ENCODE measurements around the gene TEDC2.
"Not testable (repeated sequence)": the region's sequence is repeated elsewhere in the genome, so short reads cannot be mapped to it uniquely, and the experiment has no call there.

TEDC2 gene

DNA sequence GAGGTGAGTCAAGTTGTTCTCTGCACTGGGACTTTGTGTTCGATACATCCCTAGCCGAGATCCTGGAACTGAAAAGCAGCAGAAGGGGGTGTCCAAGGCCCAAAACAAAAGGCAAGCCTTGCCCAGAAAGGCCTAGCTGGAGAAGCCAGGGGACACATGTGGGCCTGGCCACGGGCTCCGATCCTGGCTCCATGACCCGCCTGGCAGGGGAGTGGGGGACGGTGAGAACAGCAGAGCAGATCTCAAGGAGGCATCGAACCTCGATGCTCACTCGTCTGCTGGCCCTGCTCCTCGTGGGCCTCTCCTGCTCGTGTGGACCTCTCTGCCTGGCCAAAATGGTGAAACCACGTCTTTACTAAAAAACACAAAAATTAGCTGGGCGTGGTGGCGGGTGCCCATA is 21.8 kb upstream of the TEDC2 start:
- DNase-seq: no peak

DNA sequence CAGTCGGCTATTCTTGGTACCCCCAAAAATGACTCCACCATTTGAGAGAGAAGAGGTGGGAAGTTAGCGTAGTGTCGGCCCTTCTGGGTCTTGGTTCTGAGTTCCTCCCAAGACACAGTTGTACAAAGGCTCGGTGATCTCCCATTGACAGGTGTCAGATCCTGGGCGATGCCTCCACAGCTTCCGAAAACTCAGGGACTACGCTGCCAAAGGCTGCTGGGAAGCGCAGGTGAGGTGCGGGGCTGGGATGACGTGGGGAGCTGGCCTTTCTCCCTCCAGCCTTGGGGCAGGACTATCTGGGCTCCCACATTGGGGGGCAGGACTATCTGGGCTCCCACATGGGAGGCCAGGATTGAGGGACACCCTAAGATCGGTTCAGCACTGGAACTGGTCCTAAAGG is 20.3 kb upstream of the TEDC2 start:
- DNase-seq: no peak

DNA sequence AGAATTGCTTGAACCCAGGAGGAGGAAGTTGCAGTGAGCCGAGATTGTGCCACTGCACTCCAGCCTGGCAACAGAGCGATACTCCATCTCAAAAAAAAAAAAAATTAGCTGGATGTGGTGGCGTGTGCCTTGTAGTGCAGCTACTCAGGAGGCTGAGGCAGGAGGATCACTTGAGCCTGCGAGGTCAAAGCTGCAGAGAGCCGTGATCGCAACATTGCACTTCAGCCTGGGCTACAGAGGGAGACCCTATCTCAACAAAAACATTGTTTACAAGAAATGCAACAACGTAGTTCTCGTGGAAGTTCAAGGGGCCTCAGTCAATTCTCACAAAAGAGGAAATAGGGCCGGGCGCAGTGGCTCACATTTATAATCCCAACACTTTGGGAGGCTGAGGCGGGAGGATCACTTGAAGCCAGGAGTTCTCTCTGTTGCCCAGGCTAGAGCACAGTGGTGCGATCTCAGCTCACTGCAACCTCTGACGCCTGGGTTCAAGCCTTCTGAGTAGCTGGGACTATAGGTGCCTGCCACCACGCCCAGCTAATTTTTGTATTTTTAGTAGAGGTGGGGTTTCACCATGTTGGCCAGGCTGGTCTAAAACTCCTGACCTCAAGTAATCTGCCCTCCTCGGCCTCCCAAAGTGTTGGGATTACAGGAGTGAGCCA is 18.6 kb upstream of the TEDC2 start:
- DNase-seq: not testable (repeated sequence)

DNA sequence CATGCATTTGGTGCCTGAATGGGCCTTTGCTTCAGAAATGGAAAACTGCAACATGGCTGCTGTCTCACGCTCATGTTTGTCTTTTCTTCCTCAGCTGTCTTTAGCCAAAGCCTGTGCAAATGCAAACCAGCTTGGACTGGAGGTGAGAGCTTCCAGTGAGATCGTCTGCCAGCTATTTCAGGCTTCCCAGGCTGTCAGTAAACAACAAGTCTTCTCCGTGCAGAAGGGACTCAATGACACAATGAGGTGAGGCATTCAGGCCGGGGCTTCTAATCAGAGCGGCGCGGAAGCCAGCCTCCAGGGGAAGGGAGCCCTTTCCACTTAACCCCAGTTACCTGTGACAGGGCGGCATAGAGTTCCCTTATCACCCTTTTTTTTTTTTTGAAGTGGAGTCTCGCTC is 16.4 kb upstream of the TEDC2 start:
- DNase-seq: no peak

DNA sequence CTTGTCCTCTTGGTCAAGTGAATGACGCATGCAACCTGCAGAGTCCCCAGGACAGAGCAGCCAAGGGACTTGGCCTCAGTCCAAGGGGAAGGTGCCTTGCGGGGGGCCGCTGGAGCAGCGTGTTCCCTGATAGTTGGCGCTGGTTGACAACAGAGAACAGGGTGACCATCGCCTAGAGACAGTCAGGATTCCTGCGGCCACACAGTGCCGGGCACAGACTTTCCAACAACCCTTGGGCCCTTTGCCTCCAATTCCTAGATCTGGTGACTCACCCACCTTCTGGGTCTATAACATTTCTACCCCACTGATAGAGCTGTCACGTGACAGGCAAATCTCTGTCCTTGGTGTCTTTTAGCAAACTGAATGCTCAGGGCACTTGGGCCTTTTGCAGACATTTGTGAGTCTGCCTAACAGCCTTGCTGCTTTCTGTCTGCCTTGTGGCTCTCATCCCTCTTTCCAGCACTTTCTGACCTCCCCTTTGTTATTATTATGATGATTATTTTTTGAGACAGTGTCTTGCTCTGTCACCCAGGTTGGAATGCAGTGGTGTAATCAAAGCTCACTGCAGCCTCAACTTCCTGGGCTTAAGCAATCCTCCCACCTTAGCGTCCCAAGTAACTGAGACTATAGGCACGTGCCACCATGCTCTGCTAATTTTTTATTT is 11.9 kb upstream of the TEDC2 start:
- DNase-seq: no peak

DNA sequence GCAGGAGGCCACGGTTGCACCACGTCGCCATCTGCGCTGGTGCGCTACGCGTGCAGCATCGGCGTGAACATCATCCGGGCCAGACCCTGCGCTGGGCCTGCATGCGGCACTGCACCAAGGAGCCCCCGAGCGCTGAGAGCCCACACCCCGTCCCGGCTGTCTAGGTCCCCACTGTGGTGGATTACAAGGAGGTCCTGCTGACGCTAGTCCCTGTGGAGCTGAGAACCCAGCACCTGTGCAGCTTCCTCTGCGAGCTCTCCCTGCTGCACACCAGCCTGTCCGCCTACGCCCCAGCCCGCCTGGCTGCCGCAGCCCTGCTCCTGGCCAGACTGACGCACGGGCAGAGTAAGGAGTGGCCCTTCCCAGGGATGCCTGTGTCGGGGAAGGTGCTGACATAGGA is 10.8 kb upstream of the TEDC2 start:
- DNase-seq: no peak

DNA sequence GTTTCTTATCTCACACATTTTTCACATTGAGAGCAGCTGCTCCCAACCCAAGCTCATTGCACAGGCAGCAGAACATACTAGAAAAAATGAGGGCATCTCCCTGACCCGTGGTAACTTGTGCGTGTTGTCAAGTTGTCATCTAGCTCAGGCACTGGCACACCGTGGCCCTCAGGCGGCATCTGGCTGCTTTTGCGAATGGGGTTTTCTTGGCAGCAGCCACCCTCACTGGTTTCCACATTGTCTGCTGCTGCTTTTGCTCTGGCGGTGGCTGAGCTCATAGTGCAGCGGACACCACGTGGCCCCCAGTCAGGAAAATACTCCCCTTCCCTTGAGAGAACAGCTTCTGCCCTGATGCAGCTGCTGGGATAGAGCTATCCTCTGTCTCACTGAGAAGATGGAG is 9.4 kb upstream of the TEDC2 start:
- no peak for DNase-seq

DNA sequence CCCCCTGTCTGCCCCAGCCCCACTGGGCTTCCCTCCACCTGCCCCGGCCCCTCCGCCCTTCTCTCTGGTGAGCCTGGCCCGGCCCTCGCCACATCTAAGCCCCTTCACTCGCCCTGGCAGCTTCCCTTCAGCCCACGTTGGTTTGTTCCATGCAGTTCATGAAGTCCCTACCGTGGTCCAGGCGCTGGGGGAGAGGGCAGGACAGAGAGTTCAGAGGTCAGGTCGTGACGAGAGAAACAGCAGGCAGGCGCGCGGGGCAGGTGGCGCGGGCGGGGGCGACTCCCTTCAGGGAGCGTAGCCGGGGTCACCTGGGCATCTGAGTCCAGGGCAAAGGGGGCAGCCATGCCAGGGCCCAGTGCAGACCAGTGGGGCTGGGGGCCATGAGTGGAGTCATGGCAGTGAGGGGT is 8.9 kb upstream of the TEDC2 start:
- no peak for DNase-seq

DNA sequence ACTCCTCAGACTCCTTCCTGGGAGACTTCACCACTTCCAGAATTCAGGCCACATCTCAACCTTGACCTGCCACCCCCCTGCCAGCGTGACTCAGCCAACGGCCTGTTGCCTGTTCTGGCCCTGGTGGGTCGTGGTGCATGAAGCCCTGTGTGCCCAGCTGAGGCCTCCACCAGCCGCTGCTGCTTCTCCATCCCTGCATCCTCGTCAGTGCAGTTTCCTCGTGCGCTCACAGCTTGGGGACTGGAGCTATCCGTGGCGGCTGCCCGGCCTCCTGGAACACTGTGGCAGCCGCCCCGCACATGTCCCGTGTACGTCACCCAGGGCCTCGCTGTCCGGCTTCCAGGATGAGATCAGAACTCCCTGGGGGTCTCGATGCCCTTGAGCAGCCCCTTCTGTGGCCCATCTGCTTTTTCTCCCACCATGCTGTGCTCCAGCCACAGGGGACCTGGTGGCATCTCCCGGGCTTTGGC is 8.0 kb upstream of the TEDC2 start:
- DNase-seq: no peak

DNA sequence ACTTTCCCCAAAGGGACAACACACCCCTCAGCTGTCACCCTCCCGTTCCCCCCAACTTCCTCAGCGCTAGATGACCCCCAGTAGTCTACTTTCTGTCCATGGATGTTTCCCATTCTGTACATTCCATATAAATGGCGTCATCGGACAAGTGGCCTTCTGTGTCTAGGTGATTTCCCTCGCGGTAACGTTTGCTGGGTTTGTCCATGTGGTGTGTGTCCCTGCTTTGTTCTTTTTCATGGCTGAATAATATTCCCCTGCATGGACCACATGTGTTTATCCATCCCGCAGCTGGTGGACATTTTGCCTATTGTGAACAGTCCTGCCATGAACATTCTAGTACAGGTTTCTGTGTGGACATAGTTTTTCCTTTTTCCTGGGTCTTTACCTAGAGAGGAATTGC is 7.3 kb upstream of the TEDC2 start:
- no peak for DNase-seq

DNA sequence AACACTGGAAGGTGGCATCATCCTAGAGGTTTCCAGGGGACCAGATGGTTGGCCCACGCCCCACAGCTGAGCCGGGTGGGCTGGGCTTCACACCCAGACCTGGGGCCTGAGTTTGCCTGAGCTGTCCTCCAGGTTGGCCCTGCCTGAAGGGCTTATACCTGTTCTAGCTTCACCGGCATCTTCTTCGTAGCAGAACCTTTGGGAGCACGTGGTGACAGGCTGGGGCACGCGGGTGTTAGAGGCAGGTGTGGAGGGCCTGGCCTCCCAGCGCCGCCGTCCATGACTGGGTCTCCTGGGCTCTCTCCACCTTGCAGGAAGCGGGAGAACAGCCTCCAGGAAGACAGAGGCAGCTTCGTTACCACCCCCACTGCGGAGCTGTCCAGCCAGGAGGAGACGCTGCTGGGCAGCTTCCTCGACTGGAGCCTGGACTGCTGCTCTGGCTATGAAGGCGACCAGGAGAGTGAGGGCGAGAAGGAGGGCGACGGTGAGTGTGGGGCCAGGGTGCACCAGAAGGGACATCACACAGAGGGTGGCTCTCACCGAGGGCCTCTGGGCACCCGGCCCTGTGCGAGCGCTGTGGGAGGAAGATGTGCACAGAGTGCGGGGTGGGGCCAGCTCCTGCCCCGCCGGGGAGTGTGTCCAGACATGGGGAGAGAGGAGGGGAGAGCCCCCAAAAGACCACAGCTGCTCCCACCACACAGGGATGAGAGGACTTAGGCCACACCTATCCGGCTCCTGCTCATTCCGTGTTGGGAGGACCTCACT is 4.6 kb upstream of the TEDC2 start:
- DNase-seq: no peak

DNA sequence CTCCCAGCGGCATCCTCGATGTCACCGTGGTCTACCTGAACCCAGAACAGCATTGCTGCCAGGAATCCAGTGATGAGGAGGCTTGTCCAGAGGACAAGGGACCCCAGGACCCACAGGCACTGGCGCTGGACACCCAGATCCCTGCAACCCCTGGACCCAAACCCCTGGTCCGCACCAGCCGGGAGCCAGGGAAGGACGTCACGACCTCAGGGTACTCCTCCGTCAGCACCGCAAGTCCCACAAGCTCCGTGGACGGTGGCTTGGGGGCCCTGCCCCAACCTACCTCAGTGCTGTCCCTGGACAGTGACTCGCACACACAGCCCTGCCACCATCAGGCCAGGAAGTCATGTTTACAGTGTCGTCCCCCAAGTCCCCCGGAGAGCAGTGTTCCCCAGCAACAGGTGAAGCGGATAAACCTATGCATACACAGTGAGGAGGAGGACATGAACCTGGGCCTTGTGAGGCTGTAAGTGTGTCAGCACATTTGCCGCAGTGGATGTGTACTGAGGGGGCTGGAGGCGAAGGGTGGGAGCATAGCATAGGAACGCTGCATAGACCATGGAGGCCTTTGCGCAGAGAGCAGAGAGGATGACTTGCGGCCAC is 3.3 kb upstream of the TEDC2 start:
- no peak for DNase-seq

DNA sequence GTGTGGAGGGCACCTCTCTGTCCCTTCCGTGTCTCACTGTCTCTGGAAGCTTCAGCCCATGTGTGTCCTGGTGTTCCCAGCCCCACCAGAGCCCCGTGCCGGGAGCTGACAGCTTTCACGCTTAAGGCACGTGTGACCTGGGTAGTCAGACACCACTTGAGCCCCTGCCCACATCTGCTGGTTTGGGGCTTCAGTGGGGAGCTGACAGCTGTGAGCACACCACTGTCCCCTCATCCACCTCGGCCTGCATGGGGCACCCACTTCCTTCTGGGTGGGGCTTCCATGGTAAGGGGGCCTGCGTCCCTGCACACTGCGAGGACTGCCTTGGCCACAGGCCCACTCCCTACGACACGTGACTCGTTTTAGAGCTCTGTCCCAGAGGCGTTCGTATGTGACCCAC is 2.6 kb upstream of the TEDC2 start:
- DNase-seq: no peak

DNA sequence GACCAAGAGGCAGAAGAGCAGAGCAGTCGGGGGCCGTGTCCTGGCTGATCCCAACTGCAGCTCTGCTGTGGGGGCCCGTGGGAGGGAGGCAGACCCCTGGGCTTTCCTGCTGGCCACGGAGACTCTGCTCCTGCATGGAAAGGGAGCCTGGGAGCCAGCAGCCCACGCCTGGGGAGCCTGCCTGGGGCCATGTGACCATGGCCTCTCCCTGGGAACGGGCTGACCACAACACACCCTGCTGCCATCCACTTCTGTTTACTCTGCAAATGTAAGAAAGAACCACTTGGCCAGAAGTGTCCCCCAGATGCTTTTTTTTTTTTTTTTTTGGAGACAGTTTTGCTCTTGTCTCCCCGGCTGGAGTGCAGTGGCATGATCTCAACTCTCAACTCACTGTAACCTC is 2.0 kb upstream of the TEDC2 start:
- no peak for DNase-seq

DNA sequence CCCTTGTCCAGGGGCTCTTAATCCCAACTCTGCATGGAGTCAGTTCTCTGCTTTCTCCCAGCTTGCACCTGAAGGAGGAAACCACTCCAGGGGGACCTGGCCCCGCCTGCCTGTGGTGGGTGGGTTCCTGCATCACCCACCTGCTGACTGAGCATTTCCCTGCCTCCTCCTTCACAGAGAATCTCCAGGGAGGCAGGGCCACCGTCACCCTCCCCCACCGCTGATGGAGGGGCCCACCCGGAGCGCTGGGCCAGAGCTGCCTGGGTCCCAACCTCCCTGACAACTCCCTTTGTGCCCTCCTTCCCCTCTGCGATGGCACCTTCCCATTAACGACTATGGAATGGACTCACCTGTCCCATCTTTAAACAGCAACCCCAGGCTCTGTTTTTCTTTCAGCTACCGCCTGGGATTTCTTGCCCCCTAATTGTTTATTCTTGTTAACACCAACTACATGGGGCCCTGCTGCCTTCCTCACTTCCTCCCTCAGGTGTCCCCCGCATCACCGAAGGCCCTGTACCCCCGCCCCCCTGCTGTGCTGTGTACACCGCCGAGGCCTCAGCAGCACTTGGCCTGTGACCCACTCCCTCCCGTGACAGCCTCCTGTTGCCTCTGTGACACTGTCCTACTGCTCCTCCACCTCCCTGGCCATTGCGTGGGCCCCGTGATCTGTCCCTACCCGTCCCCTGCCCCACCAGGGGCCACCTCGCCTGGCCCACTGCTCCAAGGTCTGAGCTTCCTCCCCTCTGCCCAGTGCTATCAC is 842 bp upstream of the TEDC2 start:
- no peak for DNase-seq

DNA sequence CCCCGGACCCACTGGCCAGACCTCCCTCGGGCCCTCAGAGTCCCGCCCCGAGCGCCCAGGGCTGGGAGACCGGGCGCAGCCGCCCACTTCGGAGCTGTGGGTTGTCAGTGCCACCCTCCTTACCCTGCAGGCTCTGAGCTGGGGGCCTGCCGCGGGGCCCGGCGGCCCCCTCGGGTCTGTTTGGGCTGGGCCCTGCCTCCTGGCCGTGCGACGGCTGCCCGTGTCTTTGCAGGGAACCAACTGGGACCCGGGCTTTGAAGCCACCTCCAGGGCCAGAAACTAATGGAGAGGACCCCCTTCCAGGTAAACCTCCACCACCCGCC is 443 bp downstream of the TEDC2 start:
- DNase-seq: no peak

DNA sequence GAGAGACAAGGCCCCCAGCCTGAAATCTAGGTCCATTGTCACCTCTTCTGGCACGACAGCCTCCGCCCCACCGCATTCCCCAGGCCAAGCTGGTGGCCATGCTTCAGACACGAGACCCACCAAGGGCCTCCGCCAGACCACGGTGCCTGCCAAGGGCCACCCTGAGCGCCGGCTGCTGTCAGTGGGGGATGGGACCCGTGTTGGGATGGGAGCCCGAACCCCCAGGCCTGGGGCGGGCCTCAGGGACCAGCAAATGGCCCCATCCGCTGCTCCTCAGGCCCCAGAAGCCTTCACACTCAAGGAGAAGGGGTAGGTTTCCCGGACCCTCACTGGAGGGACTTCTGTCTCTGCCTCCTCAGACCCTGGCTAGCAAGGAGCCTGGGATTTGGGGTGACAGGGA is 1.0 kb downstream of the TEDC2 start:
- DNase-seq: no peak

DNA sequence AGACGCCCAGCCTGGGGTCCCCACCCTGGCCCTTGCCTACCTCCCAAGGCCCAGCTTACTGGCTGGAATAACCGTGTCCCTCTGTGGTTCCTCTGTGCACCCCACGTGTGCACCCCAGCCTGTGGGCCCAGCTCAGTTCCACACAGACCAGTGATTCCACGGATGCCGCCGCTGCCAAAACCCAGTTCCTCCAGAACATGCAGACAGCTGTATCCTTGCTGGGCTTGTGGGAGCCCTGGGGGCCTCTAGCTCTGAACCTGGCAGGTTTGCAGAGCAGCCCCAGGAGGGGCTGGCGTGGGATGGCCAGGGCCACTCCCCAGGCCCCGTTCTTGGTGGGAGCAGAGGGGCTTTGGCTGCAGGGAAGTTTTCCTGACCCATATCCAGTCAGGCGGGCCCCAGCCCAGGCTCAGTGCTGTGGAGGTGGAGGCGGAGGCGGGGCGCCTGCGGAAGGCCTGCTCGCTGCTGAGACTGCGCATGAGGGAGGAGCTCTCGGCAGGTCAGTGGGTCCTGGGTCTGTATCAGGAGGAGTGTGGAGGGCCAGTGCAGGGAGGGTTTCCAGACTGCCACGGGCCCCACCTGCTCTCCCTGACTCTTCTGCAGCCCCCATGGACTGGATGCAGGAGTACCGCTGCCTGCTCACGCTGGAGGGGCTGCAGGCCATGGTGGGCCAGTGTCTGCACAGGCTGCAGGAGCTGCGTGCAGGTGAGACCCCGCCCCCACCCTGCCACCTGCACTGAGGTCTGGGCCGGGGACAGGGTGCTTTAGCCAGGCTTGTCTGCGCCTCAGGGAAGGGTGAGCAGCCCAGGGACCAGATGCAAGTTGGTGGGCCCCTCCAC is 2.3 kb downstream of the TEDC2 start:
- no peak for DNase-seq

DNA sequence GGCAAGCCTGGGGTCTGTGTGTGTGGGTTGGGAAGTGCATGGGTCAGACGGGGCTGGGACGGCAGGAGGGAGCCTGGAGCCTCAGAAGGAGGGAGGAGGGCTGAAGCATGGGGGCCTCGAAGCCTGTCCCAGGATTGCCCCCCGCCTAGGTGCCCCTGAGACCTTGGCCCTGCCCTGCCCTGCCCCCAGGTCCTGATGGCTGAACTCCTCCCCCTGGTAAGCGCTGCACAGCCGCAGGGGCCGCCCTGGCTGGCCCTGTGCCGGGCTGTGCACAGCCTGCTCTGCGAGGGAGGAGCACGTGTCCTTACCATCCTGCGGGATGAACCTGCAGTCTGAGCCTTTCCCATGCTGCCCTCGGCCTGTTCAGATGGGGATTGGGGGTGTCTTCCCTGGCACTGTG is 4.4 kb downstream of the TEDC2 start:
- no peak for DNase-seq

DNA sequence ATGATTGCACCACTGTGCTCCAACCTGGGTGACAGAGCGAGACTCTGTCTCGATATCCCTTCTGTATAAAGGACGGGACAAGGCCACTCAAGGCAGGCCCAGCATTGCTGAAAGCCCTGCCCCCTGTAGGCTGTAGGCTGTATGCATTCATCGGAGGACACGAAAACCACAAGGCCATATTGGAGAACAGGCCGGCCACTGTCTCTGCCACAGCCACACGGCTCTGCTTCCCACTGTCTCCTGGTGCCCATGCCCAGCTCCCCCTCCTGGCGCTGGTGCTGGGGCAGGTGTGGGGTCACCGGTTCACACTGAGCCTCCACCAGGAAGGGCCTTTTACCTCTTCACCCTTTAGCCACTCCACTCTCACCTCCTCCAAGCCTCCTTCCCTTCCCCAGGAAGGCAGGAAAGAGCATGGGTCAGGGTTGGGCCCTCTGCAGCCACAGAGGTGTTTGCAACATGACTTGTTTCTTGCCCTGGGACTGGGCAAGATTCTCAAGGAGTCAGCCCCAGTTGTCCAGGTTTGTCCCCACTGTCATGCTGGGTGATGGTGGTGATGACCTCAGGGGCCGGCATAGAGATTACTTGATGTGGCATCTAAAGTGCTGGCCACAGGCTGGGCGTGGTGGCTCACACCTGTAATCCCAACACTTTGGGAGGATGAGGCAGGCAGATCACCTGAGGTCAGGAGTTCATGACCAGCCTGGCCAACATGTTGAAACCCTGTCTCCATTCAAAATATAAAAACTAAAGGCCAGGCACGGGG is 5.9 kb downstream of the TEDC2 start:
- no peak for DNase-seq
